Measurements from ENCODE around the gene TTC39C.

GRCh38 chr18:24157855-24158254 lies 143.3 kb downstream of the TTC39C start:
- TF ChIP-seq POLR2AphosphoS5 (IDR thresholded peaks at IDR 0.05; ENCODE audit: borderline replicate concordance, low read depth, low read length), result no peak
- no peak for TF ChIP-seq EZH2 (IDR thresholded peaks at IDR 0.05)
- TF ChIP-seq FOXP2 (optimal IDR thresholded peaks at IDR 0.05; ENCODE audit: control extremely low read depth, extremely low read length, insufficient read depth), result no peak

Data from SK-N-MC (cell line).